ENCODE data around the gene MAGI2. TPM values are rescaled to one million over a fixed set of nuclear protein-coding genes. Genes with fewer than 3 reads are reported as not detected.
A peak's percentile ranks its signal among the peaks of the same experiment; 100 is the strongest.

MAGI2 gene
- total and polyA plus RNA-seq, 2 of the 13 experiments (the other 11 are each of a cell fraction or from before 2014, with no cell fraction given) = 1.5 to 3.8 TPM

GRCh38 chr7:79461660-79462059 is 8.2 kb upstream of the MAGI2 start (continued):
- peak; percentile 71 for TF ChIP-seq DPF2 (CRISPR knock-in tag; IDR thresholded peaks at IDR 0.05; ENCODE audit: borderline replicate concordance, low read depth)
- TF ChIP-seq ZNF780A (CRISPR knock-in tag; IDR thresholded peaks at IDR 0.05) = no peak
- peak; percentile 92 for TF ChIP-seq RXRB (CRISPR knock-in tag; IDR thresholded peaks at IDR 0.05; ENCODE audit: borderline replicate concordance)
- TF ChIP-seq, protein P1, sequence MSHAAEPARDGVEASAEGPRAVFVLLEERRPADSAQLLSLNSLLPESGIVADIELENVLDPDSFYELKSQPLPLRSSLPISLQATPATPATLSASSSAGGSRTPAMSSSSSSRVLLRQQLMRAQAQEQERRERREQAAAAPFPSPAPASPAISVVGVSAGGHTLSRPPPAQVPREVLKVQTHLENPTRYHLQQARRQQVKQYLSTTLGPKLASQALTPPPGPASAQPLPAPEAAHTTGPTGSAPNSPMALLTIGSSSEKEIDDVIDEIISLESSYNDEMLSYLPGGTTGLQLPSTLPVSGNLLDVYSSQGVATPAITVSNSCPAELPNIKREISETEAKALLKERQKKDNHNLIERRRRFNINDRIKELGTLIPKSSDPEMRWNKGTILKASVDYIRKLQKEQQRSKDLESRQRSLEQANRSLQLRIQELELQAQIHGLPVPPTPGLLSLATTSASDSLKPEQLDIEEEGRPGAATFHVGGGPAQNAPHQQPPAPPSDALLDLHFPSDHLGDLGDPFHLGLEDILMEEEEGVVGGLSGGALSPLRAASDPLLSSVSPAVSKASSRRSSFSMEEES (CRISPR knock-in tag; IDR thresholded peaks at IDR 0.05) = 0 out of 2 replicates have a peak, but pooled peaks have one; percentile 19
- TF ChIP-seq, protein P2, sequence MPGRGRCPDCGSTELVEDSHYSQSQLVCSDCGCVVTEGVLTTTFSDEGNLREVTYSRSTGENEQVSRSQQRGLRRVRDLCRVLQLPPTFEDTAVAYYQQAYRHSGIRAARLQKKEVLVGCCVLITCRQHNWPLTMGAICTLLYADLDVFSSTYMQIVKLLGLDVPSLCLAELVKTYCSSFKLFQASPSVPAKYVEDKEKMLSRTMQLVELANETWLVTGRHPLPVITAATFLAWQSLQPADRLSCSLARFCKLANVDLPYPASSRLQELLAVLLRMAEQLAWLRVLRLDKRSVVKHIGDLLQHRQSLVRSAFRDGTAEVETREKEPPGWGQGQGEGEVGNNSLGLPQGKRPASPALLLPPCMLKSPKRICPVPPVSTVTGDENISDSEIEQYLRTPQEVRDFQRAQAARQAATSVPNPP (CRISPR knock-in tag; IDR thresholded peaks at IDR 0.05) = no peak
- TF ChIP-seq HNRNPK (IDR thresholded peaks at IDR 0.05; ENCODE audit: low read depth, low read length, poor library complexity, severe bottlenecking) = no peak
- no peak for TF ChIP-seq GRHL1 (CRISPR knock-in tag; conservative IDR thresholded peaks at IDR 0.05)
- no peak for TF ChIP-seq PAF1 (CRISPR knock-in tag; IDR thresholded peaks at IDR 0.05)
- TF ChIP-seq, protein P3, sequence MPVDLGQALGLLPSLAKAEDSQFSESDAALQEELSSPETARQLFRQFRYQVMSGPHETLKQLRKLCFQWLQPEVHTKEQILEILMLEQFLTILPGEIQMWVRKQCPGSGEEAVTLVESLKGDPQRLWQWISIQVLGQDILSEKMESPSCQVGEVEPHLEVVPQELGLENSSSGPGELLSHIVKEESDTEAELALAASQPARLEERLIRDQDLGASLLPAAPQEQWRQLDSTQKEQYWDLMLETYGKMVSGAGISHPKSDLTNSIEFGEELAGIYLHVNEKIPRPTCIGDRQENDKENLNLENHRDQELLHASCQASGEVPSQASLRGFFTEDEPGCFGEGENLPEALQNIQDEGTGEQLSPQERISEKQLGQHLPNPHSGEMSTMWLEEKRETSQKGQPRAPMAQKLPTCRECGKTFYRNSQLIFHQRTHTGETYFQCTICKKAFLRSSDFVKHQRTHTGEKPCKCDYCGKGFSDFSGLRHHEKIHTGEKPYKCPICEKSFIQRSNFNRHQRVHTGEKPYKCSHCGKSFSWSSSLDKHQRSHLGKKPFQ (CRISPR knock-in tag; IDR thresholded peaks at IDR 0.05; ENCODE audit: insufficient replicate concordance) = no peak
- TF ChIP-seq, protein P4, sequence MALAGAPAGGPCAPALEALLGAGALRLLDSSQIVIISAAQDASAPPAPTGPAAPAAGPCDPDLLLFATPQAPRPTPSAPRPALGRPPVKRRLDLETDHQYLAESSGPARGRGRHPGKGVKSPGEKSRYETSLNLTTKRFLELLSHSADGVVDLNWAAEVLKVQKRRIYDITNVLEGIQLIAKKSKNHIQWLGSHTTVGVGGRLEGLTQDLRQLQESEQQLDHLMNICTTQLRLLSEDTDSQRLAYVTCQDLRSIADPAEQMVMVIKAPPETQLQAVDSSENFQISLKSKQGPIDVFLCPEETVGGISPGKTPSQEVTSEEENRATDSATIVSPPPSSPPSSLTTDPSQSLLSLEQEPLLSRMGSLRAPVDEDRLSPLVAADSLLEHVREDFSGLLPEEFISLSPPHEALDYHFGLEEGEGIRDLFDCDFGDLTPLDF (CRISPR knock-in tag; IDR thresholded peaks at IDR 0.05) = no peak
- no peak for TF ChIP-seq ZNF740 (CRISPR knock-in tag; IDR thresholded peaks at IDR 0.05)
- no peak for TF ChIP-seq GABPA (IDR thresholded peaks at IDR 0.05; ENCODE audit: low read depth, low read length)
- TF ChIP-seq GABPA (CRISPR knock-in tag; IDR thresholded peaks at IDR 0.05; ENCODE audit: low read depth) = no peak
- TF ChIP-seq ZNF7 (CRISPR knock-in tag; IDR thresholded peaks at IDR 0.05) = no peak
- no peak for TF ChIP-seq ZNF317 (CRISPR knock-in tag; IDR thresholded peaks at IDR 0.05)
- TF ChIP-seq ZFYVE20 (CRISPR knock-in tag; IDR thresholded peaks at IDR 0.05; ENCODE audit: borderline replicate concordance, low read depth) = no peak
- TF ChIP-seq ZNF597 (CRISPR knock-in tag; IDR thresholded peaks at IDR 0.05) = no peak
- no peak for TF ChIP-seq MAFG (CRISPR knock-in tag; IDR thresholded peaks at IDR 0.05)
- no peak for TF ChIP-seq SRY (CRISPR knock-in tag; IDR thresholded peaks at IDR 0.05)
- TF ChIP-seq EEA1 (CRISPR knock-in tag; IDR thresholded peaks at IDR 0.05; ENCODE audit: borderline replicate concordance) = no peak
- no peak for TF ChIP-seq TBX3 (IDR thresholded peaks at IDR 0.05; ENCODE audit: borderline replicate concordance)
- peak; percentile 53; the same call in 1 of the 2 replicates for TF ChIP-seq SOX5 (CRISPR knock-in tag; IDR thresholded peaks at IDR 0.05; ENCODE audit: borderline replicate concordance)
- TF ChIP-seq TBP (CRISPR knock-in tag; IDR thresholded peaks at IDR 0.05) = no peak
